H1 (cell line): ENCODE measurements around the gene UVSSA. TPM values are rescaled to one million over a fixed set of nuclear protein-coding genes. Genes with fewer than 3 reads are reported as not detected.

Experiments
- E2F6 ChIP-seq: IDR thresholded peaks from 2 replicates; pipeline ENCODE4 v1.6.1; 2012; ENCODE audit warnings: inconsistent platforms
- HDAC2 ChIP-seq, 2 experiments: fragments of 300-600 bp in 1 of 2; sonication (generic) in 1 of 2; IDR thresholded peaks; 2 replicates each; pipeline ENCODE4 v1.6.1; 2011 to 2012; ENCODE audit warnings: low read depth in 2 of 2, low read length in 2 of 2, mild to moderate bottlenecking in 2 of 2, moderate library complexity in 2 of 2, borderline replicate concordance in 1 of 2, inconsistent platforms in 1 of 2
- JUN ChIP-seq: IDR thresholded peaks from 2 replicates; pipeline ENCODE4 v1.6.1; 2011; ENCODE audit warnings: low read depth, mild to moderate bottlenecking, improper control_type of control experiment, low read length
- KDM5A ChIP-seq: fragments of 200-600 bp; IDR thresholded peaks from 2 replicates; pipeline ENCODE4 v1.7.1; 2012; ENCODE audit warnings: mild to moderate bottlenecking, low read length, inconsistent platforms, mixed read lengths
- MAX ChIP-seq: IDR thresholded peaks from 2 replicates; pipeline ENCODE4 v1.6.1; 2012; ENCODE audit warnings: inconsistent platforms
- RNF2 ChIP-seq: fragments of 200-900, 300-1000 bp; sonication (generic); IDR thresholded peaks from 2 replicates; pipeline ENCODE4 v1.7.1; 2016; ENCODE audit warnings: borderline replicate concordance, low read depth, mild to moderate bottlenecking, antibody characterized with exemption, low read length; ENCODE audit not compliant: poor library complexity, severe bottlenecking; ENCODE audit errors: missing control alignments
- SIRT6 ChIP-seq: IDR thresholded peaks from one replicate; pipeline ENCODE4 v1.7.1; 2012; ENCODE audit warnings: low read length, inconsistent platforms
- TAF1 ChIP-seq: IDR thresholded peaks from 2 replicates; pipeline ENCODE4 v1.6.1; 2011; ENCODE audit warnings: mild to moderate bottlenecking, low read depth, low read length
- polyA plus RNA-seq, 7 experiments: library from polyadenylated mRNA; depleted of rRNA in 3 of 7; stranded (reverse) in 5 of 7; unstranded in 2 of 7; fragments of >200 nt in 5 of 7; fragments of 200-250 nt in 2 of 7; gene quantifications; 1 replicate in 5 of 7; 2 replicates in 1 of 7; 4 replicates in 1 of 7; pipeline versions ENCODE4 v1.2.1 to v1.2.3, GENCODE V29; 2011 to 2013; ENCODE audit warnings: missing spikeins in 2 of 7, mixed read lengths in 2 of 7
- total RNA-seq: library from RNA; stranded (reverse); fragmentation: NEBNext Ultra II Directional; extraction: Animal tissue kit (Norgen Biotek cat#: 25700); gene quantifications from 2 replicates; pipeline ENCODE4 v1.2.1, GENCODE V29; 2021

Gene UVSSA
- total and polyA plus RNA-seq, 2 of the 8 experiments (the other 6 are each of a cell fraction or from before 2014, with no cell fraction given), result 14.5 to 19.4 TPM

GRCh38 chr4:1340181-1340747 lies 6.7 kb upstream of the UVSSA start (continued):
- TF ChIP-seq MAX (no peak), KDM5A (no peak), E2F6 (no peak), RNF2 (no peak), SIRT6 (no peak), JUN (no peak), HDAC2 (IDR thresholded peaks at IDR 0.05; ENCODE audit: borderline replicate concordance in 1 of 2, low read depth in 2 of 2, low read length in 2 of 2) (no peak), TAF1 (no peak)
